HepG2 (cell line): ENCODE results near the gene SHISA5. TPM values are rescaled to one million over a fixed set of nuclear protein-coding genes. Genes with fewer than 3 reads are reported as not detected.
A peak's percentile ranks its signal among the peaks of the same experiment; 100 is the strongest.

Source experiments
- ATF1 ChIP-seq: IDR thresholded peaks from 2 replicates; pipeline ENCODE4 v1.6.1; 2016; ENCODE audit warnings: mild to moderate bottlenecking, control low read depth
- CBFB ChIP-seq: sonication (generic); formaldehyde crosslinking; IDR thresholded peaks from 2 replicates; pipeline ENCODE4 v1.4.0; 2020; ENCODE audit warnings: missing genetic modification reagents
- MEIS1 ChIP-seq: sonication (generic); formaldehyde crosslinking; IDR thresholded peaks from 2 replicates; pipeline ENCODE4 v1.9.0; 2021; ENCODE audit warnings: mild to moderate bottlenecking, missing genetic modification reagents, moderate library complexity, borderline replicate concordance
- RBAK ChIP-seq: sonication (generic); formaldehyde crosslinking; IDR thresholded peaks from 2 replicates; pipeline ENCODE4 v1.5.1; 2020; ENCODE audit warnings: mild to moderate bottlenecking, missing genetic modification reagents
- SIN3B ChIP-seq: fragments of 150-350 bp; IDR thresholded peaks from 2 replicates; pipeline ENCODE4 v1.6.1; 2014; ENCODE audit warnings: low read length
- SP5 ChIP-seq: IDR thresholded peaks from 2 replicates; pipeline ENCODE4 v1.6.1; 2016; ENCODE audit warnings: low read depth, borderline replicate concordance
- ZC3H4 ChIP-seq: sonication (generic); formaldehyde crosslinking; IDR thresholded peaks from 2 replicates; pipeline ENCODE4 v1.4.0; 2020; ENCODE audit warnings: missing genetic modification reagents, borderline replicate concordance
- ZNF44 ChIP-seq: sonication (generic); formaldehyde crosslinking; IDR thresholded peaks from 2 replicates; pipeline ENCODE4 v1.5.1; 2020; ENCODE audit warnings: mild to moderate bottlenecking, missing genetic modification reagents
- ZNF496 ChIP-seq: sonication (generic); formaldehyde crosslinking; IDR thresholded peaks from 2 replicates; pipeline ENCODE4 v1.8.1; 2023; ENCODE audit warnings: mild to moderate bottlenecking, moderate library complexity, missing genetic modification reagents; ENCODE audit not compliant: insufficient replicate concordance
- ZNF724P ChIP-seq: sonication (generic); formaldehyde crosslinking; IDR thresholded peaks from 2 replicates; pipeline ENCODE4 v1.8.0; 2022; ENCODE audit warnings: missing genetic modification reagents, borderline replicate concordance
- polyA plus RNA-seq, 8 experiments: library from polyadenylated mRNA; depleted of rRNA in 3 of 8; stranded (reverse) in 7 of 8; unstranded in 1 of 8; fragments of >200 nt; fragmentation: Illumina TruSeq in 4 of 8; extraction: Trizol in 4 of 8; gene quantifications; 2 replicates each; pipeline versions ENCODE4 v1.2.1 to v1.2.3, GENCODE V29; 2011 to 2016; ENCODE audit warnings: low read depth in 4 of 8, missing spikeins in 1 of 8, mixed read lengths in 1 of 8; ENCODE audit not compliant: insufficient read depth in 1 of 8
- total RNA-seq, 5 experiments: library from RNA; depleted of rRNA; stranded (reverse); fragments of >200 nt; fragmentation: Illumina TruSeq; extraction: Trizol; gene quantifications; 2 replicates each; pipeline ENCODE4 v1.2.3, GENCODE V29; 2016; ENCODE audit warnings: low read depth in 1 of 5
- TF ChIP-seq, protein P1 (sequence below): sonication (generic); formaldehyde crosslinking; IDR thresholded peaks from 2 replicates; pipeline ENCODE4 v1.5.0; 2020; ENCODE audit warnings: missing genetic modification reagents
- TF ChIP-seq, protein P2 (sequence below): sonication (generic); formaldehyde crosslinking; IDR thresholded peaks from 2 replicates; pipeline ENCODE4 v1.8.1; 2023; ENCODE audit warnings: missing genetic modification reagents, inconsistent platforms, borderline replicate concordance
- TF ChIP-seq, protein P3 (sequence below): sonication (generic); formaldehyde crosslinking; IDR thresholded peaks from 2 replicates; pipeline ENCODE4 v1.5.1; 2020; ENCODE audit warnings: missing genetic modification reagents, mild to moderate bottlenecking, borderline replicate concordance
- TF ChIP-seq, protein P4 (sequence below): sonication (generic); formaldehyde crosslinking; conservative IDR thresholded peaks from 2 replicates; pipeline ENCODE4 v1.5.0; 2020; ENCODE audit warnings: missing genetic modification reagents
- TF ChIP-seq, protein P5 (sequence below): sonication (generic); formaldehyde crosslinking; IDR thresholded peaks from 2 replicates; pipeline ENCODE4 v1.4.0; 2020; ENCODE audit warnings: missing genetic modification reagents

SHISA5 gene
- total and polyA plus RNA-seq, 2 of the 13 experiments (the other 11 are each of a cell fraction or from before 2014, with no cell fraction given) = 75.8 to 91.4 TPM

DNA sequence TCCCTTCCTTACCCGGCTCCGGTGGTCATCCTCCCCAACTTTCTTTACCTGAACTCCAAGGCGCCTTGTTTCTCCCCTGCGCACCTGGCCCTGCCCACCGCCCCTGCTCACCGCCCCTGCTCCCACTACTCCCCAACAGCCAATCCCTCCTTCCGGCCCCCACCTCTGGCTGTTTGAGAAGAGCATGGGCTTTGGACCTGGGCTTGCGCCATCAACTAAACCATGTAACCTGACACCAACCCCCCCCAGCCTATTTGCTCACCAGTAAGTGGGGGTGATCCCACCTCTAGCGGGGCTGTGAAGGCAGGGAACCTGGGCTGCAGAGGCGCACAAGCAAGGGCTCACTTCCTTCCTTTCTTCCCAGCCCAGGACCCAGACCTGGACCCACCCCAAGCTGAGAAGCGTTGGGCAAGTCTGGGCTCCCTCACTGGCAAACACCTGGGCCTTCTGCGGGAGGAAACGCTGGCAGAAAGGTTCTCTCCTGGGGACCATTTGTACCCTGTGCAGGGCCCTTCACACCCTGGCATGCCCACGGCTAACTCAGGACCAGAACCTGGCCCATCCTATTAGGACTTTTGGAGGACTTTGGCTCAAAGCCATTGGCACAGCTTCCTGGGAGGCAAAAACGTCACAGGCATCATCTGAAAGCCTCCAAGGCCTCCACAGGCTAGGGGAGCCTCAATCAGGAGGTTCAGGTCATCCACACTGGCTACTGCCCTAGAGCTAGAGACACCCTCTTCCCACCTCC is 73.8 kb downstream of the SHISA5 start, which contains the start of gene PLXNB1 (continued):
- TF ChIP-seq ZNF496 (CRISPR knock-in tag) = no peak
- no peak for TF ChIP-seq SIN3B
- TF ChIP-seq, protein P1, sequence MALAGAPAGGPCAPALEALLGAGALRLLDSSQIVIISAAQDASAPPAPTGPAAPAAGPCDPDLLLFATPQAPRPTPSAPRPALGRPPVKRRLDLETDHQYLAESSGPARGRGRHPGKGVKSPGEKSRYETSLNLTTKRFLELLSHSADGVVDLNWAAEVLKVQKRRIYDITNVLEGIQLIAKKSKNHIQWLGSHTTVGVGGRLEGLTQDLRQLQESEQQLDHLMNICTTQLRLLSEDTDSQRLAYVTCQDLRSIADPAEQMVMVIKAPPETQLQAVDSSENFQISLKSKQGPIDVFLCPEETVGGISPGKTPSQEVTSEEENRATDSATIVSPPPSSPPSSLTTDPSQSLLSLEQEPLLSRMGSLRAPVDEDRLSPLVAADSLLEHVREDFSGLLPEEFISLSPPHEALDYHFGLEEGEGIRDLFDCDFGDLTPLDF = no peak
- TF ChIP-seq, protein P2, sequence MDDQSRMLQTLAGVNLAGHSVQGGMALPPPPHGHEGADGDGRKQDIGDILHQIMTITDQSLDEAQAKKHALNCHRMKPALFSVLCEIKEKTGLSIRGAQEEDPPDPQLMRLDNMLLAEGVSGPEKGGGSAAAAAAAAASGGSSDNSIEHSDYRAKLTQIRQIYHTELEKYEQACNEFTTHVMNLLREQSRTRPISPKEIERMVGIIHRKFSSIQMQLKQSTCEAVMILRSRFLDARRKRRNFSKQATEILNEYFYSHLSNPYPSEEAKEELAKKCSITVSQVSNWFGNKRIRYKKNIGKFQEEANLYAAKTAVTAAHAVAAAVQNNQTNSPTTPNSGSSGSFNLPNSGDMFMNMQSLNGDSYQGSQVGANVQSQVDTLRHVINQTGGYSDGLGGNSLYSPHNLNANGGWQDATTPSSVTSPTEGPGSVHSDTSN = no peak
- TF ChIP-seq, protein P3, sequence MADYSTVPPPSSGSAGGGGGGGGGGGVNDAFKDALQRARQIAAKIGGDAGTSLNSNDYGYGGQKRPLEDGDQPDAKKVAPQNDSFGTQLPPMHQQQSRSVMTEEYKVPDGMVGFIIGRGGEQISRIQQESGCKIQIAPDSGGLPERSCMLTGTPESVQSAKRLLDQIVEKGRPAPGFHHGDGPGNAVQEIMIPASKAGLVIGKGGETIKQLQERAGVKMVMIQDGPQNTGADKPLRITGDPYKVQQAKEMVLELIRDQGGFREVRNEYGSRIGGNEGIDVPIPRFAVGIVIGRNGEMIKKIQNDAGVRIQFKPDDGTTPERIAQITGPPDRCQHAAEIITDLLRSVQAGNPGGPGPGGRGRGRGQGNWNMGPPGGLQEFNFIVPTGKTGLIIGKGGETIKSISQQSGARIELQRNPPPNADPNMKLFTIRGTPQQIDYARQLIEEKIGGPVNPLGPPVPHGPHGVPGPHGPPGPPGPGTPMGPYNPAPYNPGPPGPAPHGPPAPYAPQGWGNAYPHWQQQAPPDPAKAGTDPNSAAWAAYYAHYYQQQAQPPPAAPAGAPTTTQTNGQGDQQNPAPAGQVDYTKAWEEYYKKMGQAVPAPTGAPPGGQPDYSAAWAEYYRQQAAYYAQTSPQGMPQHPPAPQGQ = peak; percentile 73; the same call in 1 of the 2 replicates
- no peak for TF ChIP-seq ZC3H4 (CRISPR knock-in tag)
- TF ChIP-seq, protein P4, sequence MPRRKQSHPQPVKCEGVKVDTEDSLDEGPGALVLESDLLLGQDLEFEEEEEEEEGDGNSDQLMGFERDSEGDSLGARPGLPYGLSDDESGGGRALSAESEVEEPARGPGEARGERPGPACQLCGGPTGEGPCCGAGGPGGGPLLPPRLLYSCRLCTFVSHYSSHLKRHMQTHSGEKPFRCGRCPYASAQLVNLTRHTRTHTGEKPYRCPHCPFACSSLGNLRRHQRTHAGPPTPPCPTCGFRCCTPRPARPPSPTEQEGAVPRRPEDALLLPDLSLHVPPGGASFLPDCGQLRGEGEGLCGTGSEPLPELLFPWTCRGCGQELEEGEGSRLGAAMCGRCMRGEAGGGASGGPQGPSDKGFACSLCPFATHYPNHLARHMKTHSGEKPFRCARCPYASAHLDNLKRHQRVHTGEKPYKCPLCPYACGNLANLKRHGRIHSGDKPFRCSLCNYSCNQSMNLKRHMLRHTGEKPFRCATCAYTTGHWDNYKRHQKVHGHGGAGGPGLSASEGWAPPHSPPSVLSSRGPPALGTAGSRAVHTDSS (CRISPR knock-in tag) = no peak
- no peak; the same call in 1 of the 2 replicates for TF ChIP-seq RBAK
- 0 out of 2 replicates have a peak, but pooled peaks have one; percentile 36 for TF ChIP-seq CBFB (CRISPR knock-in tag)
- no peak for TF ChIP-seq ATF1 (CRISPR knock-in tag)
- TF ChIP-seq, protein P5, sequence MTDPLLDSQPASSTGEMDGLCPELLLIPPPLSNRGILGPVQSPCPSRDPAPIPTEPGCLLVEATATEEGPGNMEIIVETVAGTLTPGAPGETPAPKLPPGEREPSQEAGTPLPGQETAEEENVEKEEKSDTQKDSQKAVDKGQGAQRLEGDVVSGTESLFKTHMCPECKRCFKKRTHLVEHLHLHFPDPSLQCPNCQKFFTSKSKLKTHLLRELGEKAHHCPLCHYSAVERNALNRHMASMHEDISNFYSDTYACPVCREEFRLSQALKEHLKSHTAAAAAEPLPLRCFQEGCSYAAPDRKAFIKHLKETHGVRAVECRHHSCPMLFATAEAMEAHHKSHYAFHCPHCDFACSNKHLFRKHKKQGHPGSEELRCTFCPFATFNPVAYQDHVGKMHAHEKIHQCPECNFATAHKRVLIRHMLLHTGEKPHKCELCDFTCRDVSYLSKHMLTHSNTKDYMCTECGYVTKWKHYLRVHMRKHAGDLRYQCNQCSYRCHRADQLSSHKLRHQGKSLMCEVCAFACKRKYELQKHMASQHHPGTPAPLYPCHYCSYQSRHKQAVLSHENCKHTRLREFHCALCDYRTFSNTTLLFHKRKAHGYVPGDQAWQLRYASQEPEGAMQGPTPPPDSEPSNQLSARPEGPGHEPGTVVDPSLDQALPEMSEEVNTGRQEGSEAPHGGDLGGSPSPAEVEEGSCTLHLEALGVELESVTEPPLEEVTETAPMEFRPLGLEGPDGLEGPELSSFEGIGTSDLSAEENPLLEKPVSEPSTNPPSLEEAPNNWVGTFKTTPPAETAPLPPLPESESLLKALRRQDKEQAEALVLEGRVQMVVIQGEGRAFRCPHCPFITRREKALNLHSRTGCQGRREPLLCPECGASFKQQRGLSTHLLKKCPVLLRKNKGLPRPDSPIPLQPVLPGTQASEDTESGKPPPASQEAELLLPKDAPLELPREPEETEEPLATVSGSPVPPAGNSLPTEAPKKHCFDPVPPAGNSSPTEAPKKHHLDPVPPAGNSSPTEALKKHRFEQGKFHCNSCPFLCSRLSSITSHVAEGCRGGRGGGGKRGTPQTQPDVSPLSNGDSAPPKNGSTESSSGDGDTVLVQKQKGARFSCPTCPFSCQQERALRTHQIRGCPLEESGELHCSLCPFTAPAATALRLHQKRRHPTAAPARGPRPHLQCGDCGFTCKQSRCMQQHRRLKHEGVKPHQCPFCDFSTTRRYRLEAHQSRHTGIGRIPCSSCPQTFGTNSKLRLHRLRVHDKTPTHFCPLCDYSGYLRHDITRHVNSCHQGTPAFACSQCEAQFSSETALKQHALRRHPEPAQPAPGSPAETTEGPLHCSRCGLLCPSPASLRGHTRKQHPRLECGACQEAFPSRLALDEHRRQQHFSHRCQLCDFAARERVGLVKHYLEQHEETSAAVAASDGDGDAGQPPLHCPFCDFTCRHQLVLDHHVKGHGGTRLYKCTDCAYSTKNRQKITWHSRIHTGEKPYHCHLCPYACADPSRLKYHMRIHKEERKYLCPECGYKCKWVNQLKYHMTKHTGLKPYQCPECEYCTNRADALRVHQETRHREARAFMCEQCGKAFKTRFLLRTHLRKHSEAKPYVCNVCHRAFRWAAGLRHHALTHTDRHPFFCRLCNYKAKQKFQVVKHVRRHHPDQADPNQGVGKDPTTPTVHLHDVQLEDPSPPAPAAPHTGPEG = no peak
- TF ChIP-seq ZNF44 (CRISPR knock-in tag) = 0 out of 2 replicates have a peak, but pooled peaks have one; percentile 47
- TF ChIP-seq MEIS1 (CRISPR knock-in tag) = peak; percentile 83
- TF ChIP-seq SP5 (CRISPR knock-in tag) = peak; percentile 94
- TF ChIP-seq ZNF724P (CRISPR knock-in tag) = no peak
